ENCODE data around the gene MARCHF3. TPM values are rescaled to one million over a fixed set of nuclear protein-coding genes. Genes with fewer than 3 reads are reported as not detected.

The MARCHF3 gene
- polyA plus RNA-seq, 2 of the 4 experiments (the other 2 are of a cell fraction), result 0.39 to 0.68 TPM

DNA sequence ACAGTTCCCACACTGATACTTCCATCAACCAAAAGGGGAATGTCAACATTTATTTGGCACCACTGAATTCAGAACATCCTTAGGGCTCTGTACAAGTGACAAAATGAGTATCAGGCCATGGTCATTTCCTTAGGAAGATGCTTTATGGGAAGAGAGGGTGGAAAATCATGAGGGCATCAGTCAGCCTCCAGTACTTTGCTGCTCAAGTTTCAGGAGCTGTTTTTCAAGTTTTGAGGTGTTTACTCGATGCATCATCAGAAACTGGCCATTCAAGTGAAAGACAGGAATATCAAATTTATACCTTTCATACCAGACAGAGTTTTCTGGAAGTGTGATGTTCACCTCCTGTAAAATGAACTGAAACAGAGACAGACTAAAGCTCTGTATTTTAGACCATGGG lies 21.2 kb upstream of the MARCHF3 start:
- H3K4me1 ChIP-seq, result no peaks in the 10 kb centered on the region
- FAIRE-seq (no peak), DNase-seq (ENCODE audit: low read depth in 1 of 2, low spot score in 1 of 2) (no peak), ATAC-seq (no peak)
- CTCF ChIA-PET, result interaction anchor here (0.6 kb wide), 1 partner anchor 244 kb away, joined by 5 read pairs; no protein-coding TSS in a partner anchor
- no peaks in the 10 kb centered on the region for H3K9me3 ChIP-seq
- no peak overlapping the region for H3K27ac ChIP-seq
- POLR2A ChIA-PET, result no interaction called here
- TF ChIP-seq, protein P1, sequence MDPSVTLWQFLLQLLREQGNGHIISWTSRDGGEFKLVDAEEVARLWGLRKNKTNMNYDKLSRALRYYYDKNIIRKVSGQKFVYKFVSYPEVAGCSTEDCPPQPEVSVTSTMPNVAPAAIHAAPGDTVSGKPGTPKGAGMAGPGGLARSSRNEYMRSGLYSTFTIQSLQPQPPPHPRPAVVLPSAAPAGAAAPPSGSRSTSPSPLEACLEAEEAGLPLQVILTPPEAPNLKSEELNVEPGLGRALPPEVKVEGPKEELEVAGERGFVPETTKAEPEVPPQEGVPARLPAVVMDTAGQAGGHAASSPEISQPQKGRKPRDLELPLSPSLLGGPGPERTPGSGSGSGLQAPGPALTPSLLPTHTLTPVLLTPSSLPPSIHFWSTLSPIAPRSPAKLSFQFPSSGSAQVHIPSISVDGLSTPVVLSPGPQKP (IDR thresholded peaks at IDR 0.05; ENCODE audit: low read depth, low read length), result no peak
- TF ChIP-seq, protein P2, sequence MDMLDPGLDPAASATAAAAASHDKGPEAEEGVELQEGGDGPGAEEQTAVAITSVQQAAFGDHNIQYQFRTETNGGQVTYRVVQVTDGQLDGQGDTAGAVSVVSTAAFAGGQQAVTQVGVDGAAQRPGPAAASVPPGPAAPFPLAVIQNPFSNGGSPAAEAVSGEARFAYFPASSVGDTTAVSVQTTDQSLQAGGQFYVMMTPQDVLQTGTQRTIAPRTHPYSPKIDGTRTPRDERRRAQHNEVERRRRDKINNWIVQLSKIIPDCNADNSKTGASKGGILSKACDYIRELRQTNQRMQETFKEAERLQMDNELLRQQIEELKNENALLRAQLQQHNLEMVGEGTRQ (IDR thresholded peaks at IDR 0.05), result no peak
- TF ChIP-seq GATA3 (IDR thresholded peaks at IDR 0.05; ENCODE audit: borderline replicate concordance) (no peak), CBX8 (IDR thresholded peaks at IDR 0.05) (no peak), BCL3 (IDR thresholded peaks at IDR 0.05) (no peak), ZNF302 (CRISPR knock-in tag; IDR thresholded peaks at IDR 0.05) (no peak), JUNB (IDR thresholded peaks at IDR 0.05) (no peak), JUN (IDR thresholded peaks at IDR 0.05) (no peak), ZSCAN20 (CRISPR knock-in tag; IDR thresholded peaks at IDR 0.05) (no peak), CTCF (IDR thresholded peaks at IDR 0.05) (no peak)
- H3K4me3 ChIP-seq, result no peak overlapping the region
- no peak overlapping the region for H3K4me2 ChIP-seq
- 57% methylated on average over 1 of the region's 1 CpG for WGBS (ENCODE audit: missing lambda C conversion rate)

GRCh38 chr5:127046343-127047072 lies 16.1 kb upstream of the MARCHF3 start:
- TF ChIP-seq, protein P3, sequence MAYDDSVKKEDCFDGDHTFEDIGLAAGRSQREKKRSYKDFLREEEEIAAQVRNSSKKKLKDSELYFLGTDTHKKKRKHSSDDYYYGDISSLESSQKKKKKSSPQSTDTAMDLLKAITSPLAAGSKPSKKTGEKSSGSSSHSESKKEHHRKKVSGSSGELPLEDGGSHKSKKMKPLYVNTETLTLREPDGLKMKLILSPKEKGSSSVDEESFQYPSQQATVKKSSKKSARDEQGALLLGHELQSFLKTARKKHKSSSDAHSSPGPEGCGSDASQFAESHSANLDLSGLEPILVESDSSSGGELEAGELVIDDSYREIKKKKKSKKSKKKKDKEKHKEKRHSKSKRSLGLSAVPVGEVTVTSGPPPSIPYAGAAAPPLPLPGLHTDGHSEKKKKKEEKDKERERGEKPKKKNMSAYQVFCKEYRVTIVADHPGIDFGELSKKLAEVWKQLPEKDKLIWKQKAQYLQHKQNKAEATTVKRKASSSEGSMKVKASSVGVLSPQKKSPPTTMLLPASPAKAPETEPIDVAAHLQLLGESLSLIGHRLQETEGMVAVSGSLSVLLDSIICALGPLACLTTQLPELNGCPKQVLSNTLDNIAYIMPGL (CRISPR knock-in tag; IDR thresholded peaks at IDR 0.05; ENCODE audit: borderline replicate concordance), result no peak
- TF ChIP-seq KDM1A (IDR thresholded peaks at IDR 0.05; ENCODE audit: low read depth) (no peak), ZC3H11A (IDR thresholded peaks at IDR 0.05) (no peak), RAD21 (conservative IDR thresholded peaks at IDR 0.05 in 1 of 2, IDR thresholded peaks at IDR 0.05 in 1 of 2) (no peak), SREBF2 (IDR thresholded peaks at IDR 0.05) (no peak), REST (IDR thresholded peaks at IDR 0.05) (no peak), E2F6 (IDR thresholded peaks at IDR 0.05; ENCODE audit: borderline replicate concordance, low read depth) (no peak)
- Histone ChIP-seq H3K4me1 (no peaks in the 10 kb centered on the region), H3K4me3 (no peak overlapping the region), H3K27ac (no peak overlapping the region), H3K9me3 (no peaks in the 10 kb centered on the region), H3K4me2 (no peak overlapping the region)
- POLR2A ChIA-PET, result no interaction called here
- DNase-seq (ENCODE audit: low read depth in 1 of 2, low spot score in 1 of 2) (no peak), FAIRE-seq (no peak), ATAC-seq (no peak)
- WGBS (ENCODE audit: missing lambda C conversion rate), result 64% methylated on average over 4 of the region's 4 CpGs
- CTCF ChIA-PET, result interaction anchor here (0.6 to 1.4 kb wide), 3 partner anchors 9 to 238 kb away, joined by 3 to 4 read pairs (median 3); no protein-coding TSS in a partner anchor

All from A549 (cell line).